Colon (tissue), 2 donors: Measurements from ENCODE around the gene ZSWIM8.
"Not testable (repeated sequence)": the region's sequence is repeated elsewhere in the genome, so short reads cannot be mapped to it uniquely, and the experiment has no call there.

Source experiments
- FAIRE-seq: peaks from 2 replicates; lab custom pipeline; 2012; peaks lifted over from hg19 to GRCh38; lab: Jason Lieb, UNC
- donor health status: control.
- donor health status: control.

ZSWIM8 gene

DNA sequence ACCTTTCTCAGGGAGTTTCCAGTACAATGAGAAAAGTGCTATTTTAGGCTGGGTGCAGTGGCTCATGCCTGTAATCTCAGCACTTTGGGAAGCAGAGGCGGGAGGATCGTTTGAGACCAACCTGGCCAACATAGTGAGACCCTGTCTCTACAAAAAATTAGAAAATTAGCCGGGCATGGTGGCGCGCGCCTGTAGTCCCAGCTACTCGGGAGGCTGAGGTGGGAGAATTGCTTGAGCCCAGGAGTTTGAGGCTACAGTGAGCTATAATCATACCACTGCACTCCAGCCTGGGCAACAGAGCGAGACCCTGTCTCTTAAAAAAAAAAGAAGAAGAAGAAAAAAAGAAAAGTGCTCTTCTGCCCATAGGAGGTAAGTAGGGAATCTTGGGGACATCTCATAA is 10.6 kb downstream of the ZSWIM8 start:
- FAIRE-seq = not testable (repeated sequence)

DNA sequence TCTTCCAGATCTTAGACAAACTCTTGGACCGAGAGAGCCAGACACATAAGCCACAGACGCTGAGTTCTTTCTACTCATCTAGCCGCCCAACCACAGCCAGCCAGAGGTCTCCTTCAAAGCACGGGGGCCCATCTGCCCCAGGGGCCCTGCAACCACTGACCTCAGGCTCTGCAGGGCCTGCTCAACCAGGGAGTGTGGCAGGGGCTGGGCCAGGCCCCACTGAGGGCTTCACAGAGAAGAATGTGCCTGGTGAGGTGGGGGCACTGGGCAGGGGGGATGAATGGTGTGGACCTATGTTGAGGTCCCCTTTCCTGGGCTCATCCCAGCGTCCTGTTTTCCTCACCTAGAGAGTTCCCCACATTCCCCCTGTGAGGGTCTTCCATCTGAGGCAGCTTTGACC is 11.4 kb downstream of the ZSWIM8 start:
- no peak for FAIRE-seq

DNA sequence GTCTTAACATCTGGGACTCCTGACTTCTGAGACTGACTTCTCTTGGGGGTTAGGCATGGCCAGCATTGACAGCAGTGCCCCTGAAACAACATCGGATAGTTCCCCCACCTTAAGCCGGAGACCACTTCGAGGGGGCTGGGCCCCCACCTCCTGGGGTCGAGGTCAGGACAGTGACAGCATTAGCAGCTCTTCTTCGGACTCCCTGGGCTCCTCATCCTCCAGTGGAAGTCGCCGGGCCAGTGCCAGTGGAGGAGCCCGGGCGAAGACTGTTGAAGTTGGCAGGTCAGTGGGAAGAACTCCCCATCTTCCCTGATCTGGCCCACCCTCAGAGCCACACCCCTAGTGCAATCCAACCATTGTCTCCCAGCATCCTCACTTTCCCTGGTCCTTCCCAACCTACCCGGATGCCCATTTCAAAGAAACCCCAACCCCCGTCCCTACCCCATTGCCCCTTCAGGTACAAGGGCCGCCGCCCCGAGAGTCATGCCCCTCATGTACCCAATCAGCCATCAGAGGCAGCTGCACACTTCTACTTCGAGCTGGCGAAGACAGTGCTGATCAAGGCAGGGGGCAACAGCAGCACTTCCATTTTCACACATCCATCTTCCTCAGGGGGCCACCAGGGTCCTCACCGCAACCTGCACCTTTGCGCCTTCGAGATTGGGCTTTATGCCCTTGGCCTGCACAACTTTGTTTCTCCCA is 12.1 kb downstream of the ZSWIM8 start:
- no peak for FAIRE-seq

DNA sequence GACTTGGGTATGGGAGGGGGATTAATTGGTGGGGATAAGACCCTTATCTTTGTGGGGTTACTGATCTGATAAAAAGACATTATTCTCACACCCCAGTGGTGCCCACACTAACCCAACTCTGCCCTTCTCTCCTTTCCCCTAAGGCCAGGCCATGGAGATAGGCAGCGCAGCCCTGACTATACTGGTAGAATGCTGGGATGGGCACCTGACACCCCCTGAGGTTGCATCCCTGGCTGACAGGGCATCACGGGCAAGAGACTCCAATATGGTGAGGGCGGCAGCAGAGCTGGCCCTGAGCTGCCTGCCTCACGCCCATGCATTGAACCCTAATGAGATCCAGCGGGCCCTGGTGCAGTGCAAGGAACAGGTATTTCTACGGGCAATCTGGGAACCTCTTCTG is 12.7 kb downstream of the ZSWIM8 start:
- no peak for FAIRE-seq

DNA sequence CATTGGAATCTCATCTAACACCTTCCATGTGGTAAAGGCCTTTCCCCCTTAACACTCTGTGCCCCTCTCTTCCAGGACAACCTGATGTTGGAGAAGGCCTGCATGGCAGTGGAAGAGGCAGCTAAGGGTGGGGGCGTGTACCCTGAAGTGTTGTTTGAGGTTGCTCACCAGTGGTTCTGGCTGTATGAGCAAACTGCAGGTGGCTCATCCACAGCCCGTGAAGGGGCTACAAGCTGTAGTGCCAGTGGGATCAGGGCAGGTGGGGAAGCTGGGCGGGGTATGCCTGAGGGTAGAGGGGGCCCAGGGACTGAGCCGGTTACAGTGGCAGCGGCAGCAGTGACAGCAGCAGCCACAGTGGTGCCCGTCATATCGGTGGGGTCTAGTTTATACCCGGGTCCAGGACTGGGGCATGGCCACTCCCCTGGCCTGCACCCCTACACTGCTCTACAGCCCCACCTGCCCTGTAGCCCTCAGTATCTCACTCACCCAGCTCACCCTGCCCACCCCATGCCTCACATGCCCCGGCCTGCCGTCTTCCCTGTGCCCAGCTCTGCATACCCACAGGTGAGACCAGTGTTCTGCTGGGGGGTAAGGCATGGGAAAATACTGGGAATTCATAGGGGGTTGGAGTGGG is 13.6 kb downstream of the ZSWIM8 start:
- no peak for FAIRE-seq

DNA sequence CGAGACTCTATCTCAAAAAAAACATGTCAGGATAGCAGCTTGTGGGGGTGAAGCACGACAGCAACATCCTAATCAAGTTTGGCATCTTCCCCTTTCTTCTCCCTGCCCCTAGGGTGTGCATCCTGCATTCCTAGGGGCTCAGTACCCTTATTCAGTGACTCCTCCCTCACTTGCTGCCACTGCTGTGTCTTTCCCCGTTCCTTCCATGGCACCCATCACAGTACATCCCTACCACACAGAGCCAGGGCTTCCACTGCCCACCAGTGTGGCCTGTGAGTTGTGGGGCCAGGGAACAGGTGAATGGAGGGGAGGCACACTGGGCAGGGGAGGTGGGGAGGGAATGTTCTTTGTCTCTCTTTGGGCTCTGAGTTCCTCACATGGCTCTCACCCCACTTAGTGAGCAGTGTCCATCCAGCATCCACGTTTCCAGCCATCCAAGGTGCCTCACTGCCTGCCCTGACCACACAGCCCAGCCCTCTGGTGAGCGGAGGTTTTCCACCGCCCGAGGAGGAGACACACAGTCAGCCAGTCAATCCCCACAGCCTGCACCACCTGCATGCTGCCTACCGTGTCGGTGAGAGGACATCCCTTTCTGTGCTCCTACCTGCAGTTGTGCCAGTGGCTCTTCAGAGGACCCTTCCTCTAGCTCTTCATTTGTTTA is 14.6 kb downstream of the ZSWIM8 start:
- FAIRE-seq = no peak

DNA sequence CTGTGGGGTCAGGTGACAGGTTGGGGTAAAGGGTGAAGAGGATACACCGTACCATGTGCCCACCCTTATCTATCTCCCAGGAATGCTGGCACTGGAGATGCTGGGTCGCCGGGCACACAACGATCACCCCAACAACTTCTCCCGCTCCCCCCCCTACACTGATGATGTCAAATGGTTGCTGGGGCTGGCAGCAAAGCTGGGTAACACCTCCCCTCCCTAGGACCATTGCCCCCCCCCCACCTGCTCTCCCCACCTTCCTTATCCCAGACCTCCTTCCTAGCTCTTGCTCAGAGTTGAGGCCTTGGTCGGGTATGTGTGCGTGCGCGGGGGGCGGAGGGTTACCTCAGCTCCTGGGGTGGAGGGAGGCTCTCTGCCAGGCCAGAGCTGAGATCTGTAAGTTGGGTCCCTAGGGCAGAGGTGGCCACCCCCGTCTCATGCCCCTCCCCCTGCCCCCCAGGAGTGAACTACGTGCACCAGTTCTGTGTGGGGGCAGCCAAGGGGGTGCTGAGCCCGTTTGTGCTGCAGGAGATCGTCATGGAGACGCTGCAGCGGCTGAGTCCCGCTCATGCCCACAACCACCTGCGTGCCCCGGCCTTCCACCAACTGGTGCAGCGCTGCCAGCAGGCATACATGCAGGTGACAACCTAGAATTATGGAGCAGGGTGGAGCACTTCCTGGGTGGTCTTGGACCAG is 15.3 kb downstream of the ZSWIM8 start:
- no peak for FAIRE-seq

DNA sequence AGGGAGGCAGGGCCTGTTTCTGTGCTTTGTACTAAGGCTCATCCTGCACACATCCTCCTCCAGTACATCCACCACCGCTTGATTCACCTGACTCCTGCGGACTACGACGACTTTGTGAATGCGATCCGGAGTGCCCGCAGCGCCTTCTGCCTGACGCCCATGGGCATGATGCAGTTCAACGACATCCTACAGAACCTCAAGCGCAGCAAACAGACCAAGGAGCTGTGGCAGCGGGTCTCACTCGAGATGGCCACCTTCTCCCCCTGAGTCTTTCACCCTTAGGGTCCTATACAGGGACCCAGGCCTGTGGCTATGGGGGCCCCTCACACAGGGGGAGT is 15.8 kb downstream of the ZSWIM8 start:
- FAIRE-seq = no peak

DNA sequence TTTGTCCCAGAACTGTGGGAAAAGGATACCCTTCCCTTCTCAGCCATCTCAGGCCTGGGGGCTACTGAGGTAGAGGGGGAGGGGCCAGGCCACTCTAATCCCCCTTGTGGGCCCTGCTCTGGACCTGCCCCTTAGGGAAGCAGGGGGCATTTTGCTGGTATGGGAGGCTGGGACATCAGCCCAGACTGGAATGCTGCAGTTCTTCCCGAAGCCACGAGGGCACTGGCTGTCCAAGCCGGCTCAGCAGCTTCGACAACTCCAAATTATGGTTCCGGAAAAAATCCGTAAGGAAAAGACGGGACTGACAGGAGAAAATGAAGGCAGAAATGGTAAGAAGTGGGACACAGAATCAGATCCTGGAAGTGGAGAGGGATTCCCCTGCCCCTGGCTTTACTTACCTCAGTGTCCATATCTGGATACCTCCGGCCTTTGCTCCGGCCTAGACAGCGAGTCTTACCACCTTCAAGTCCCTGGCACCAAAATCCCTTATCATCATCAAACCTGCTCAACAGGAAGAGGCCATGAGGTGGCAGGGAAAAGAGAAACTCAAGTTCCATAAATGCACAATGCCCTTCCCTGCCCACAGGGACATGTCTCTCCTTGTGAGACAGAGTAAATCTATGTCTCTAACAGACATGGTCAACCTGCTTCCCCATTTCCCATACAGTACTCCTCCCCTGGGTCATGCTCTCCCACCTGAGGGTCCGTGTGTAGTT is 17.0 kb downstream of the ZSWIM8 start:
- FAIRE-seq = no peak

DNA sequence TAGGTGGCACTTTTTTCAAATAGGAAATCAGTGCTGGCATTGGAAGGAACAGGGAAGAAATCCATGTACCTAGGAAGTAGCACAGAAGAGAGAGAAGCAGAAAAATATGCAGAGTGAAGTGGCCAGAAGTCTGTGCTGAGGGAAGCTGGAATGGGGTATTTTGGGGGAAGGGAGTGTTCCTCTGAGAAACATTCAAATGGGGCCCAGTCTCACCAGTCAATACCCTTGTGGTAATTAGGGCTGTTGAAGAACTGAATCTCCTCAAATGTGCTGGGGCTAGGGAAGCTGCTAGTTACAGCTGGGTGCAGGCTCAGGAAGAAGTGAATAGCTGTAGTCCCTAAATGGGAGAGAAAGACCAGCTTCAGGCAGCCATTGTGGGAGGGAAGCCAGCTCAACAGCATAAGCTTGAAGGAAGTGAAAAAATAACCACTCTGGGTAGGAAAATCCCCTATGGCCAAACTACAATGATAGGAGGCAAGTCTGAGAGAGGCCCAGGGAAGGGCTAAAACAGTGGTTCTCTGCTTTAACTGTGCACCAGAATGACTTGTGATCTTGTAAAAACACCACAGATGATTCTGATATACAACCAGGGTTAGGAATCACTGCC is 18.4 kb downstream of the ZSWIM8 start:
- no peak for FAIRE-seq

DNA sequence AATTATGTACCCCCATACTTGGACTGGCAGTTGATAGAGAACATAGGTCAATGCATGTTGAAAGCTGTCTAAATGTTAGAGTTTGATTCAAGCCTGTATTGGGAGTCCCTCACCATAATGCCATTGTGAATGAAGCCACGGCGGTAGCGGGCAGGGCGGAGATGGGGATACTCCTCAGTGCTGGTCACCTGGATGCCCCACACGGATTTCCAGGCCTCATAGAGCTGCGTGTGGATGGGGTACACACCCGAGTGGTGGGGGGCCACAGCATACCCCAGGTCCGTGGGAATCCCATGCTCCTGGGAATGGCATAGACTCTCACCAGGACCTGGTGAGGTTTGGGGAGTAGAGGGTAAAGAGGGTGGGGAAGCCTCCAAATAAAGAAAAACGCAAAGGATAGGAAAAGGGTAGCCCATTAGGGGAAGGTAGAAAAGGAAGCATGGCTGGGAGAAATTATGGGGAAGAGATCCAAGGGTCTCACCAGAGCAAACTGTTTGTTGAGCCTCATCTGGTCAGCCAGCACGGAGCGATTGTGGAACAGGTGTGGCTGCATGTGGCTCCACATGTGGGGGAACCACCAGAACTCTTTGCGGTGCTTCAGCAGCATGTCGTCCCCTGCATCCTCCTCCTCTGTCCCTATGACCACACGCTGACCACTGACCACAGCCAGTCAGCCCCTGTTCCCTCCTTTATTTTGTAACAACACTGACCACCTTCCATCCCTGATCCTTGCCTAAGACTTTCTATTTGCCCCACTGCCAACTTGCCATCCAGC is 21.0 kb downstream of the ZSWIM8 start:
- FAIRE-seq = no peak

DNA sequence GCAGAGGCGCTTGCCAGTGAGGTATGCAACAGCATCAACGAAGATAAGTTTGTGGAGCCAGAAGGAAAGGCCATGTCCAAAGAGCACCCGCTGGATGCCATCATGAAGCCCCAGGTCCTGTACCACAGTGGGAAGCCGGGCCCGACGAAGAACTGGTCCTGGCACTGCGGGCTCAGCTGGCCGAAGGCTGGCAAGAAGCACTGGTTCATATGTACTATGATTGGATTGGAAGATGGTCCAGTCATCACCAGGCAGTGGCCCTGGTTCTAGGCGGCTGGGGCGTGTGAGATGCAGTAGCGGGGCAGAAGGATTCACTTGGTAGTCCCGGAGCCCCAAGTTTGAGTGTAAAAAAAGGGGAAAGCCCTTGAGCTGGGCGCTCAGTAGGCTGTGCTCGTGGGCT is 22.1 kb downstream of the ZSWIM8 start:
- no peak for FAIRE-seq

DNA sequence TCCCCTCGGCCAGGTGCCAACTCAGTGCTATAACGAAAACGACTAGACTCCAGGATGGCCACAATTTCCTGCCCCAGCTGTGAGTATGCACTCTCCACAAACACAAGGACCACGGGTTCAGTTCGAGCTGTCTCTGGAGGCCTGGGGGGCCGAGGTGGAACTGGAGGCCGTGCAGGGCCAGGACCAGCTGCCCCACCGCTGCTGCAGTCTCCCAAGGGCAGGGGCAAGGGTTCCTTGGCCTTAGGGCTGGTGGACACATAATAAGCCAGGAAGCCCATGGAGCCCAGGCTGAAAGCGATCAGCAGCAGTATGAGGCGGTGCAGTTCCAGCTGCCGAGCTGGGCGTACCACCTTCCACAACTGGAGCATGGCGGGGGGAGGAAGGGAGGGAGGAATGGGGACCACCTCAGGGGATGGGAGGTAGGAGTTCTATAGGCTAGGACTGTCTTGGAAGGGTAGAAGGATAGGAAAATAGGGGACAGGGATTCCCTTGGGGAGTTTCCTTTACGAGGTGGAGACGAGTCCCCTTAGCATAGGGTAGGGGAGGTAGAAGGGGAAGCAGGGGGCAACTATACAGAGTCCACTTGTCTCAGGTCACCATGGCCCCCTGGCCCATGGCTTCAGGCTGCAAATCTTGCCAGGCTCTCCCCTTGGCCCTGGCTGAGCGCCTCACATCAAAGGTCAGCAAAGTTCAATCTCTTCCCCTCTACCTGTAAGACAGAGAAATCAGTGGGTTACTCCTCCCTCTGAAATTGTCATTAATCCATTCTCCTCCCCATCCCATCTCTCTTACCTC is 22.8 kb downstream of the ZSWIM8 start:
- no peak for FAIRE-seq

DNA sequence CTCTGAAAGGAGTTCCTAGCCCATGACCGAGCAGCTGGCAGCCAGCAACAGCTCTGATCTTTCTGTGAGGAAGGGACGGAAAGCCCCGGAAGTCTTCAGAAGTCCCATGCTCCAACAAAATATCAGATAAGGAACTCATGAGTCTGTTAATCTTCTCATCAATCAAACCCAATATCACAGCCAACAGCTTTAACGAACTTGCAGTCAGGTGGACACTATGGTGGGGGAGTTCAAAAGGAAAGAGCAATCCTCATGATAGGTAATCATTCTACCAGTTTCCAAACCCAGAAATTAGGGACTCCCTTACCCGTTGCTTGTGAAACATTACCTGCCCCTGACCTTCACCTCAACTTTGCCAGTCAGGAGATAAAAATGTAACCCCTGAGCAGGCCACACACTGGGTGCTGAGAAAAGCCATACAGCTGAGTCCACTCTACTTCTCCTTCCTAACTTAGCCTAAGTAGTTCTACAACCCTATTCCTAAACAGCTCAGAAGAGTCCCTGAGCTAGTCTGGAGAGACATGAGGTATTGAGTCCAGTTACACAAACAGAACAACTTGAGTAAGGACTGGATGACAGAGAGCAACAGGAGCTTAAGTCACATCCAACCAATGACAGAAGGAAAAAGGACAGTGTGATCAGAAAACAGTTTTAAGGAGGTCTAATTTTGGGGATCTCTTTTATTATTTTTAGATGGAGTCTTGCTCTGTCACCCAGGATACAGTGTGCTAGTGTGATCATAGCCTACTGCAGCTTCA is 23.8 kb downstream of the ZSWIM8 start:
- no peak for FAIRE-seq

DNA sequence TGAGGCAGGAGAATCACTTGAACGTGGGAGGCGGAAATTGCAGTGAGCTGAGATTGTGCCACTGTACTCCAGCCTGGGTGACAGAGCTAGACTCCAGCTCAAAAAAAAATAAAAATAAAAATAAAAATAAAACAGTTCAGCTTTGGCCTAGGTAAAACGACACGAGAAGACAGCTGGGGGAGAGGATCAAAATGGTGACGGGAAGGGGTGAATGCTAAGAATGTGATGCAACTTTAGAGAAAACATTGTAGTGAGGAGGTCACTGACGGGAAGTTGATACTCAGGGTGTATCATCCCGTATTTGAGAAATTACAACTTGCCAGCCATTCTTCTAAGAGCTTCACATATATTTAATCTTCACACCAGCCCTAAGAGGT is 24.9 kb downstream of the ZSWIM8 start:
- FAIRE-seq = no peak

DNA sequence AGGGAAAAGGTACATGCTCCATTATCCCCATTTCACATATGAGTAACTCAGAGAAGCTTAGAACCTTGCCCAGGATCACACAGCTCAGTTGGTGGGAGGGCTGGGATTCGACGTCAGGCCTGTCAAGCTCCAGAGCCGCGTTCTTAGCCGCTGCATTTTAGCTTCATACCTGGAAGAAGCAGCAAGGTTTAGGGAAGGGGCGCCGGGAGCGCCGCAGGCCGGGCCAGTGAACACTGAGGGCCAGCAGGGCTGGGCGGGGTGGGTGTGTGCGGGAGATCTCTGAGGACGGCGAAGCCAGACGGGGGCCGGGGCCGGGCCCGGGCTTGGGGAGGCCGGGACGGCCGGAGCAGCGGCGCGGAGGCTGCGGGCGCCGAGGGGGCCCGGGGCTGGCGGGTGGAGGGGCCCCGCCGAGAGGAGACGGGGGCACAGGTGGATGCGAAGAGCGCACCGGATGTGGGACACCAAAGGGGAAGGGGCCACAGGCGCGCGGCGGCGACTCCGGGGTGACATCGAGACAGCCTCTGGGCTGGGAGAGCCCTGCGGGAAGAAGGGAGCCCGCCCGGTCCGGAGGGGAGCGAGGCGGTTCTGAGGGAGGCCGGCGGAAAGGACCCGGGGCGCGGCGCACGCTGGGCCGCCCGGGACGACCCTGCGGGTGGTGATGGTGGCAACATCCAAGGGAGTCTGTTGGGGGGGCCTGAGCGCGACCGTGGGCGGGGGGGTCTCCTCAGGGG is 25.5 kb downstream of the ZSWIM8 start:
- no peak for FAIRE-seq

DNA sequence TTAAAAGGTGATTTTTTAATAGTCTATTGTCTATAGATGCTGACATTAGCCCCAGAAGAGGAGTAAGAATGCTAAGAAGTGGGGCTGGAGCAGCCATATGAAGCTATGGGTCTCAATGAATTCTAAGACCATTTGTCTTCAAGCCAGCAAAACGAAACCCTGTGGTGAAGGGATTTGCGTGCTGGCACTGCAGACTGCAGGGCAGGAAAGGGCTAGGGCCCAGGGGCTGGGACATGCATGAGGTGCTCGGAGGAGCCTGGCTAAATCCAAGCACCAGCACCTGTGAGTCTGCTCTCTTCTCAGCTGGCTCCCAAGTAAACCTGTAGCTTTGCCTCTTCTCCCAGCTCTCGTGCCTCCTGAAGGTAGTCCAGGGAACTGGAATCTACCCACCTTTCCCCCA is 27.3 kb downstream of the ZSWIM8 start:
- FAIRE-seq = no peak

DNA sequence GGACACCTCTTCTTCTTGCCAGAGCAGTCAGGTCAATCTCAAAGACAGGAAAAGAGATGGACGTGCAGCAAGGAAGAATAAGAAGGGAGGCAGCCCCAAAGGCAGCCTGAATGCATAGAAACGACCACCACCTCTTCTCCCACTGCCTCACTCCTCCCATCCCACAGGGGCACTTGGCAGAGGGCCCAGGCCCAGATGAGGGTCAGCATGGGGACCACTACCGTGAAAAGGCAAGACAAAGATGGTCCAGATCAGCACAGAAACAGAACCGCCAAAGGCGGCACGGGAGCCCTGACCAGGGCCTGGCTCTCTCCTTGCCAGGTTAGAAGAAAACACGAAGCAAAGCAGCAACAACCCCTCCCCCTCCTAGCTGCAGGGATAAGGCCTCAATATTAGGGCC is 27.9 kb downstream of the ZSWIM8 start:
- no peak for FAIRE-seq

DNA sequence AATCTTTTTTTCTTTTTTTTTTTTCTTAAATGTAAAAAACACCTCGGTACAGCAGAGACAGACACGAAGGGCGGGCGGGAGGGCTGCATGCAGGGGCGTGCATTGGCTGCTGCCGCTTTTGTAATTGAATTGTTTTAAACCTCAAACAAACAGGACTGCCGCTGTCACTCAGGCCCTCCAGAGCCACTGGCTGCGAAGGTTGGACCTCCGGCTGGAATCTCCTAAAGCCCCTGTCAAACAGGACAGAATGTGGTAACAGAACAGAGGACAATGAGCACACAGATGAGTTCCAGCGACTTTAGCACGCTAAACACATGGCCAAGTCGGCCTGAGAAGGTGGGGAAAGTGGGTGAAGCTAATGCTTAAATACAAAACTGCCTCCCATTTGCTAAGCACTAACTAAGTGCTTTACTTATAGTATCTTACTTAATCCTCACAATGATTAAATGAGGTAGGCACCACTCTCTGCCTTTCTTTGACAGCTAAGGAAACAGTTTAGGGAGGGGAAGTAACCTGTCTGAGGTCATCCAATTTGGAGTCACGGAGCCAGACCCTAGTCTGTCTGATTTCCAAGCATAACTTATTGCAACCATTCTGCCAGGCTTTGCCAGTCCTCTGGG is 29.0 kb downstream of the ZSWIM8 start:
- FAIRE-seq = no peak
